GM18499 (cell line): ENCODE measurements around the gene CHAC1.

Experiments
- ATAC-seq: cut with Tn5 transposase; IDR thresholded peaks from one replicate; pipeline ENCODE4 v1.9.1; 2021; ENCODE audit warnings: moderate number of reproducible peaks; ENCODE audit not compliant: insufficient read depth, unreplicated experiment

Gene CHAC1

DNA sequence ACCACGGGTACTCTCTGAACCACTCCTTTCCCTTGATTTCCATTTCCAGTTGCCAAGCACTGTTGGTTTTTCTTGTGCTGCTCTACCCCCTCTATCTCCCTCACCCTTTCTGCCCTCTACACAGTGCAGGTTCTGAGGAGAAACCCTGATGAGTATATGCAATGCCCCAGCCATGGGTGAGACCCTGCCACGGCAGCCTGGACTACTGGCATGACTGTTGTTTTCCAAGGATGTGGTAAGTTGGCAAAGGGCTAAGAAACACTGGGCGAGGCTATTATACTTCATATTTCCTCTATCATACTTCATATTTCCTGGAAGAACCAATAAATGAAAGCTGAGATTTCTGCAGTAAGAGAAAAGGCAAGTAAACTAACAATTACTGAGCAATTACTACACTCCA, 27.9 kb downstream of the CHAC1 start:
- no peak for ATAC-seq

DNA sequence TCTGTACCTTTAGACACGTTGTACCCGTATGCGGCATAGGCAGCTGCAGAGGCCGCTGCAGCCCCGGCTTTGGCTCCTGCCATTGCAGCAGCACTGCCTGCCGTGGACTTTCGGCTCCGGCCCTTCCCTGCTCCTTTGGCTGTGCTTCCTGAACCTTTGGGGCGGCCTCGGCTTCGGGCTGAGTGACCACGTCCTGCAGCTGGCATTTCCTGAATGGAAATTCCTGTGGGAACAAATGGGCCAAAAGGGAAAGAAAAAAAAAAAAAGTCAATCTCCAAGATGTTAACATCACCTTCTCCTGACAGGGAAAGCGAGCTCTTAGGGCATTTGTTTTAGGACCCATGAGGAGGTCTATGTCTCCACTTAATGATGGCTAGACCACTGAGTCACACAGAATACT, 29.6 kb downstream of the CHAC1 start:
- ATAC-seq: no peak

DNA sequence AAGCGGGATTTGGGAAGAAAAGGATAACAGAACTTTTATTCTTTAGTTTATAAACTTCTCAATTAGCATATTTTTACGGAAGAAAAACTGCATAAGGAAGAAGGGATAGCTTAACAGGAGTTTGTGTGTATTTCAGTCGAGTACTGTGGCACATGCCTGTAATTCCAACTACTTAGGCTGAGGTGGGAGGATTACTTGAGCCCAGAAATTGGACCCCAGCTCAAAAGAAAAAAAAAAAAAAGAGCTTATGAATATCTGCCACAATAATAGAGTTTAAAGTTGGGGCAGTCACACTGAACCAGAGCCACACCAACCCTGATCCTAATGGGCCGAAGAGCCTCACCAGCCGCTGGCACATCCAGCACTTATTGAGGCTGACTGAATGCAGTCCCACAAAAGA, 31.1 kb downstream of the CHAC1 start:
- ATAC-seq: no peak

DNA sequence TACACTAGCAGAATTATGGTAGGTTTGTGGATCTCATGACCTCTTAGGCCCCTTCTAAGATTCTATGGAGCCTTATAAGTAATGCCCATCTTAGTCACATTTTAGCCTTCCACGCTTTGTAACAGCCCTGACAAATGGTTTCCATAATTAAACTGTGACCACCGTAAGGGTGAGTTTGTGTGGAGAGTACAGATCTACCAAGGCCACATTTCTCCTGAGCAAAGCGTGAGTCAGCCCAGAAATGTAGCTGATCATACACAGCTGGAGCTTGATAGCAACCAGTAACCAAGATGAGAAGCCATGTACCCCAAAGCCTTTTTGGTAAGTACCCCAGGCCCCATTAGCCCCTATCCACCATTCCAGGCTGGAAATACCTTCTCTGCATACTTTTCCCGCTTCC, 31.7 kb downstream of the CHAC1 start:
- no peak for ATAC-seq

DNA sequence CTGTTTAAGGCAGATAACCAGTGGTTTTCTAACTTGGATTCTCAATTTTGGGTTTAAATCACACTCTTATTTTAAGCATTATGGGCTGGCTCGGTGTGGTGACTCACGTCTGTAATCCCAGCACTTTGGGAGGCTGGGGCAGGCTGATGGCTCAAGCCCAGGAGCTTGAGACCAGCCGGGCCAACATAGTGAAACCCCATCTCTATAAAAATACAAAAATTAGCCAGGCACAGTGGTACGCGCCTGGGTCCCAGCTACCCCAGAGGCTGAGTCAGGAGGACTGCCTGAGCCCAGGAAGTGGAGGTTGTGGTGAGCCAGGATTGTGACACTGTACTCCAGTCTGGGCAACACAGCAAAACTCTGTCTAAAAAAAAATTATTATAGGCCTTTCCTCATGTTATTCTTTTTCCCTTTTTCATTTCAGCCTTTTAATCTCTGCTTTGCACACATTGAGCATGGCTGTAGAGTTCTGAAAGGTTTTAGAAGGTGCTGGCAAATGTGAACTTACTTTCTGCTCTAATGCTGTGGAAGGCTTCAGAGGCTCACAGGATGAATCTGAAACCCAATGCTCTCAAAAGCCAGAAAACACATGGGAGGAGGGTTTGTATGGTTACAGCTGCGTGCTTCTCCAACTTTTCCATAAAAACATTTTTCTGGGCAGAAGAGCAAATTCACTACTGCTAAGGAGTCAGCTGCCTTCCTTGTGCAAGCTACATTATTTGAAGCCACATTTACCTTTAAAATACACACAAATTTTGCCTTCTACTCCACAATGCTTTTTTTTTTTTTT, 32.5 kb downstream of the CHAC1 start:
- no peak for ATAC-seq

DNA sequence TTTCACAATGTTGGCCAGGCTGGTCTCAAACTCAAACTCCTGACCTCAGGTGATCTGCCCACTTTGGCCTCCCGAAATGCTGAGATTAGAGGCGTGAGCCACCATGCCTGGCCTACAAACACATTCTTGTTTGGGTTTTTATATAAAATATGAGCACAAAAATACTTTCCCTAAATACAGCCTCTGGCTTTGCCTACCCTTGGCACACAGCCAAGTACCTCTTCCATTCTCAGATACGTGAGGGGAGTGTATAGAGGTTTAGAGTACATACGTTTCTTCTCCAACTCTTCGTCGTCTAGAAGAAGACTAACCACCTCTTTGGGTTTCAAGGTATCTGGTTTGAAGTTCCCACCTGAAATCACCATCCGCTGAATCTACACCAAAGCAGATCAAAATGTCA, 33.5 kb downstream of the CHAC1 start:
- ATAC-seq: no peak

DNA sequence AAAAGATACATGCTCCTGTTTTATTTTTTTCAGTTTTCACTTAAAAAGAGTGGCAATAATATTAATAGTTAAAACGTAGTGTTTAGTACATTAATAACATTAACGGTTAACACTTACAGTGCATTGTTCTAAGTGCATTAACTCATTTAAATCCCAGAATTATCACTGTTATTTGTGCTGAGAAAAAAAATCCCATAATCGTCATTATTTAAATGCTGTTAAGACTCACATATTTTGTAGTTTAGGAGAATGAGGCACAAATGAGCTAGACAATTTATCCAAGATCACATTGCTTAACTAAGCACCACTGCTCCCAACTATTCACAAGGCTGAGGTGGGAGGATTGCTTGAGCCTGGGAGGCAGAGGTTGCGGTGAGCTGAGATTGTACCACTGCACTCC, 34.9 kb downstream of the CHAC1 start:
- ATAC-seq: no peak

DNA sequence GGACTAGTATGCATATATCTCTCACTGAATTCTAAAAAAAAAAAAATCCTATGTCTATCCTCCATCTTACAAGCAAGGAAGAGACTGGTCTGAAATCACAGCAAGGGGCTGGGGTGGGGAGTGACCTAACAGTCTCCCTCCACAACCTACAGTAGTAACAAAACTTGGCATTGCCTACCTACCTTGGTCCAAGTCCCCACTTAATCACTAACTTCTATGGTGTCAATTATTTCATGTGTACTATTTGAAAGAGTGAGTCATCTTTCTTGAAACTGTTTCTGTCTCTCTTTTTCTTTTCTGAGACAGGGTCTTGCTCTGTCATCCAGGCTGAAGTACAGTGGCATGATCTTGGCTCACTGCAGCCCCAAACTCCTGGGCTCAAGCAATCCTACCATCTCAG, 36.8 kb downstream of the CHAC1 start:
- no peak for ATAC-seq

DNA sequence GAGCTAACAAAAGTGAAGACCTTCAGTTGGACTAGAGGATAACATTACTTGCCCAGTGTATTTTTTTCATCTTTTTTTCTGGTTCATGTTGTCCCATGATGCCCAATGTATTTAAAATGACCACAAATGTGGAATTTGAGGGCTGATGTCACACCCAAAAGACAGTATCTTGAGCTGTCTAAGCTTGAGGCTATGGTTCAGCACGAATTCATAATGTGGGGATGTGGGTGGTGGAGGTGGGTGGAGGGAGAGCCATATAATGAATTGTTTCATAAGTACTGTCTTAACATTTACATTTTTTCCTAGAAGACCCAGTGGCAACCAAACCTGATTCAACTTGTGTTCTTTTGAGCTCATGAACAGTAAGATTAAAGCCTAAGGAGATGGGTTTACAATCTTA, 37.5 kb downstream of the CHAC1 start:
- ATAC-seq: no peak

DNA sequence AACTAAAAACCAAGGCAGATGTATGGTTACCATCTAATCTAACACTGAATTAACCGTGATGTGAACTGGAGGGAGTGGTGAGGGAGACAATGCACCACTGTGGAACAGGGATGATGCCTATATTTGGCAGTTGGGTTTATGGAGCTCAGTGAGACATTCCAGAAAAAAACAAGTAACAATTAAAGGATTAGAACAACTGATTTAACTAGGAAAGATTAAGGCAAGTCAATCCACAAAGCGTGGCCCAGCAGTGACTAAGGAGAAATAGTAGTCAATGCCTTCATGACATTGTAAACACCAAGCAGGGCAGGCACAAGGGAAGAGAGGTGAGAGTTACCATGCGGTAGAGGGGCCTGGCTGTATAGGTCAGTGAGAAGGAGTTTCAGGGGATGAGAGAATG, 38.1 kb downstream of the CHAC1 start:
- ATAC-seq: no peak

DNA sequence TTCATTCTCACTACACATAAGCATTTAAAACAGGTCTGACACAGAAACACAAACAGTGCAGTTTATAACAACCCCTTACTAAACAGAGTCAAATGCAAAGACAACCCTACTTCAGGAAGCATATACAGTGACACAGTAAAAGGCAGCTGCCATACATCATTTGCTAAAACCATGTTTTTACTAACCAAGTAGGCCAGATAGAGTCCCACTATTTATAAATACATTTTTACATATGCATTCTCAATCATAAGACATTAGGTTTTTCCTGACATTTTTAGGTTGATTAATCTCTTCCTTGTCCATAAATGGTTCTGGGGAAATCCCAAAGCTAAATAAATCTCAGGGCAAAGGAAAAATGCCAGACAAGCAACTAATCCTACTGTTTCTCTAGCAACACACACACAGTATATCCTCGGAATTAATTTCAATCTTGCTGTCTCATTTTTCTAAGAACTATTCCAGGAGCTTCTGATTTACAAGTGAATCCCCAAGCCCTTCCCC, 39.0 kb downstream of the CHAC1 start:
- no peak for ATAC-seq

DNA sequence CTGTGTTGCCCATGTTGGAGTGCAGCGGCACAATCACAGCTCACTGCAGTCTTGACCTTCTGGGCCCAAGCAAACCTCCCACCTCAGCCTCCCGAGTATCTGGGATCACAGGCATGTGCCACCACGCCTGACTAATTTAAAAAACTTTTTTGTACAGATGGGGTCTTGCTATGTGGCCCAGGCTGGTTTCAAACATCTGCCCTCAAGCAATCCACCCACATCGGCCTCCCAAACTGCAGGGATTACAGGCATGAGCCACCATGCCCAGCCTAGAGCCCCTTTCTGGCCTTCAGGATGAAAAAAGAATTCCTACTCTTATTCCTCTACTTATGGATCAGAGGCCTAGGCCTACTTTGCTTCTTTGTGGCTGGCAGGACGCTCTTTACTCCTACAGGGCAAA, 39.6 kb downstream of the CHAC1 start:
- no peak for ATAC-seq

DNA sequence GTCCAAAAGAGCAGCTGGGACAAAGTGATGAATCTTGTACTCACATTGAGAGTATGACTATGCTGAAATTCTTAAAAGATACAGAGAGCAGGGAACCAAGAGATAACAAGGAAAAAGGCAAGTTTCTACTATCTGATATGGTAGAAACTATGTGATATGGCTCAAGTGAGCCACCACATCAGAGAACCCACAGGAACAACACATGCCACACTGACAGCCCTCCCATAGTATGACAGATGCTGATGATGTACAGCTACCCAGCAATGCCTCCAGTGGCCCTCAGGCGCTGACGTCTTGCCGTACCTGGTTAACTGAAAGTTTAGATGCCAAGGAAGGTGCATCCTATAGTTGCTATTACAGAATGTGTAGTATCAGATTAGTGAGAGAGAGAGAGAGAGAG, 42.4 kb downstream of the CHAC1 start:
- ATAC-seq: no peak

DNA sequence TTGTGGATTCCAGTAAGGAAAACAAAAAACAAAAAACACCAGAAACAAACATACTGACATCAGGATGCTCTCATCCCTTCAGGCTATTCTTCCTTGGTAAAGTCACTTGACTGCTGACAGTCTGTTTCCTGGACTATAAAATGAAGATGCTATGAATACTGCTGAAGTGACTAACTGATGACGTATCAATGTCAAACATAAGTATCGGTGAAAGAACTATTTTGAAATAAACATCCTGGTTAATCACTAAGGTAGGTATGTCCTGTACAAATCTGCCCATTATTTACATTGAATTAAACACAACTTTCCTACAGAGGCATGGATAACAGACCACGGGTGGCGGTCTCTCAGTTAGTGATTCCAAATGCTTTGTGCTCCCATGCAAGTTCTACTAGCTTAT, 45.9 kb downstream of the CHAC1 start:
- ATAC-seq: no peak

DNA sequence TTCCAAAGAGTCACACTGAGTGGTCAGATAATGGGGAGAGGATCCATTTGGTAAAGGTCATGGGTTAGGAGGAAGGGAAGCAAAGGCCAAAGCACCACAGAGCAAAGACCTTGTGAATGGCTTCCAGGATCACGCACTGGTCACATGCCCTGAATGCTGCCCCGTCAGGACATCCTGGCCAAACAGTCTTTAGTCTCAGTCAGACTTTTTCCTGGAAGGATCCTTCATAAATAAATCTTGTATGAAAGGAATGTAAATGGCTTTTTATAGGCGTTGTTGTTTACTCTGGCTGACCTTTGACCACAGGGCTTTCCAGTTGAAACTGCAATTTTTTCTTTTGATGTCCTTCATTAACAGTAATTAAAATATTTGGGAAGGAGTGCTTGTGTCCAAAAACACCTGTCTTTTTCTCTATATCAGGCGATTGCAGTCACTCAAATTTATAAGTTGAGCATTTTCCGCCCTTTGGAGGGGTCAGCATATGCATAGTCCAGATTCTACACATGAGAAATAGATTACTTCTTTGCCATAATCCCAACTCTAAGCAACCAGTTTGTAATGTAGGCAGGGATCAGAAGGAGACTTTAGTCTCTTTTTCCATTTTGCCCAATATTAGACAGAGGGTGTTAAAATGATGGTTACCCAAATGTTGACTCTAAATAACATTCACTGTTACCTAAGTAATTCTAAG, 48.4 kb downstream of the CHAC1 start:
- no peak for ATAC-seq

DNA sequence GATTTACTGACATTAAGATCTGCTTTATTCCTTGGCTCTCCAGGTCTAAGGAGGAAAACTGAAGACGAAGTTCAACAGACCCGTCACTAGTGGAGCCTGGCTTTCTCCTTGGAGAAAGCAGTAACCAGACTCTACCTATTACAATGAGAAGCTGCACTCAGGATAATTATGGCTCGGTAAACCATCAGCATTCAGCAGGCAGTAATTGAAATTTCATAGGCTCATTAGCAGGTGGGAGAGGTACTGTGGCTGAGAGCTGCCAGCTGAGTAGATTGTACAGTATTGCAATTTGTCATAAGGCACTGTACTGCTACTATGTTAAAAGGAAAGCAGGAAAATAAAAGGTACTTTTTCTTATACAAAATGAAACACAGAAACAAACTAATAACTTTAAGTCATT, 51.2 kb downstream of the CHAC1 start:
- no peak for ATAC-seq
